G401 (cell line): ENCODE measurements around the gene RFXANK. TPM values are rescaled to one million over a fixed set of nuclear protein-coding genes. Genes with fewer than 3 reads are reported as not detected.
"Not testable (repeated sequence)": the region's sequence is repeated elsewhere in the genome, so short reads cannot be mapped to it uniquely, and the experiment has no call there.

ENCODE experiments used
- DNase-seq: peaks from one replicate; pipeline ENCODE4 v3.0.0-alpha.2; 2015; ENCODE audit warnings: low spot score
- in situ Hi-C: cut with HindIII; loops from 2 replicates; pipeline ENCODE4 v1.10.0; 2016; ENCODE audit warnings: low sequenced_read_pairs, mixed read lengths
- total RNA-seq: library from RNA; depleted of rRNA; stranded (reverse); fragments of >200 nt; shearing (Covaris generic); gene quantifications from 2 replicates; pipeline ENCODE4 v1.2.3, GENCODE V29; 2014

RFXANK gene
- total RNA-seq, 1 experiment from 2014 or later = 131 TPM

DNA sequence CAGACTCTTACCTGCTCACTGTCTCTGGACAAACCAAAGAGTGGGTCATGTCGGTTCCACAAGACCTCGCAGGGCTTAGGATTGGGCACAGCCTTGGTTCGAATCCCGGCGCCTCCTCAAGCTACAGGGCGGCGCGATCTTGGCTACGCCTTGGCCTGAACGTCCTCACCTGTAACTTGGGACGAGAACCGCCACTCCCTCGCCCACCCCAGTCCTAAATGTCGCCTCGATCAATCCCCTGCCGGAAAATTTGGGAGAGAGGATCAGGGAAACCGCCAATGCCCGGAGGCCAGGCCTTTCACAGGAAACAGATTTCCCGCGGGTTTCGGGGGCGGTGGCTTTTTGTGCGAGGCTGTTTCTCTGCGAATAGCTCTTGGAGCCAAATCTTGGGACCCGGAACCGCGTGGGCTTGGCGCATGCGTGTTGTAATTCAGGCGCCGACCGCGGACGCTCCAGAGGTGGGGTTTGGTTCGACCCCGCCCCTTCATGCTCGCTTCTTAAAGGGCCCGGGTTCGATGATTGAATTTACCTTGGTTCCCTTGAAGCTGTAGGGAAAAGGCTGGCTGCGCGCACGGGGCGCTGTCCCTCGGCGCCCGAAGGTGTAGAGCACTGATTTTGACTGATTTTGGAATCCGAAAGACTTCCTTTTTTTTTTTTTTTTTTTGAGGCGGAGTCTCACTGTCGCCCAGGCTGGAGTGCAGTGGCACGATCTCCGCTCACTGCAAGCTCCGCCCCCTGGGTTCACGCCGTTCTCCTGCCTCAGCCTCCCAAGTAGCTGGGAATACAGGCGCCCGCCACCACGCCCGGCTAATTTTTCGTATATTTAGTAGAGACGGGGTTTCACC lies 11.2 kb downstream of the RFXANK start, which contains the start of gene NR2C2AP:
NR2C2AP (minus strand) TSS at position 403 of the 845 bp plus-strand sequence; CDS start at position 49, 354 bp downstream.
- in situ Hi-C loops = no loop called here
- peak; percentile 94 for DNase-seq

DNA sequence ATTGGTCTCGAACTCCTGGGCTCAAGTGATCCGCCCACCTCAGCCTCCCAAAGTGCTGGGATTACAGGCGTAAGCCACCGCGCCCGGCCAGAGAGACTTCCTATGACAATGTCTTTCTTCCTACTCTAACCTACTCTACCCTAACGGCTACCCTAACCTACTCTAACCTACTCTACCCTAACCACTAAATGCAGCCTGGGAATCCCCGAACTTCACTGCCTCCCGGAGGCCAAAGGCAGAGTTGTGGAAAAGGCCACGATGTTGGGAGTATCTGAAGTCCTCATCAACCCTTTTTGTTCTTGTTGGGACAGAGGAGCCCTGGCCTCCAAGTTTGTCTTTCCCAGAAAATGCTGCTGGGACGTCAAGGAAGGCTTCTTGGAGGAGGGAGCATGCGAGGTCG lies 12.1 kb downstream of the RFXANK start:
- no peak for DNase-seq
- in situ Hi-C loops = no loop called here

DNA sequence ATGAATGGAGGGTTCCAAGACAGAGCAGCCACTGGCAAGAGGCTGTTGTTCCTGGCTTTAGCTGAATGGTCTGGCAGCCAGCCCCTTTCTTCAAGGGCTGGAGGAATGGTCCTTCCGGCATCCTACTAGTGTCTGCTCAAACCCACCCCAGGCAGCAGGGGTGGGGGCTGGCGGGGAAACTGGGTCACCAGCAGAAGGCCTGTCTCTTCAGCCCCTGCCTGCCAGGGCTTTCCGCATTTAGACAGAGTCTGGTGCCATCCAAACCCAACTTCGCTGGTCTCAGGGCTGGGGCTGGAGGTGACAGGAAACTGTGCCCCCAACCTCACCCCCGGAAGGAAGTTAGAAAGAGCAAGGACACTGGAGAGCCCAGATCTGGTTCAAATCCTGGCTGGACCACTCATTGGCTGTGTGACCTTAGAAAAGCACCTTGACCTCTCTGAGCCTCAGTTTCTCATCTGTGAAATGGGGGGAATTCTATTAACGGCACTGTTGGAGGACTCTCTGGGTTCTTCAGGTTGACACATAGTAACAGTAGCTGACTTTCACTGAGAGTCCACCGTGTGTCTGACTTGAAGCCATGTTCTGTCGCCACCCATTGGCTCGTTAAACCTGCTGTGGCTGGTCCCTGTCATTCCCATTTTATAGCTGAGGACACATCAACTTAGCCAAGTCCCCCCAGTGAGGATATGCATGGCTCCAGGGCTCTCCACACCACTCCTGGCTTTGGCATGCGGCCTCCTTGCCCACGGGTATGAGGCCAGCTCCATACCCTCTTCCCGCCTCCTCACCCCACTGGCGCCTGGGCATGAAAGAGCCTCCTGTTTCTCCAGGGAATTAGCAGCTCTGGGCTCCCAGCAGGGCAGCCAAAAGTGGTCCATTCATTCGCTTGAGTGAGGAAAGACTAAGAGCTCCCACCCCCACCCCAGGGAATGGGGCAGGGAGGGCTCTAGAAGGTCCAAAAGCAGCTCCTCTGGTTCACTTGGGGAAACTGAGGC lies 13.7 kb downstream of the RFXANK start:
- DNase-seq = peak; percentile 37
- in situ Hi-C loops = no loop called here

DNA sequence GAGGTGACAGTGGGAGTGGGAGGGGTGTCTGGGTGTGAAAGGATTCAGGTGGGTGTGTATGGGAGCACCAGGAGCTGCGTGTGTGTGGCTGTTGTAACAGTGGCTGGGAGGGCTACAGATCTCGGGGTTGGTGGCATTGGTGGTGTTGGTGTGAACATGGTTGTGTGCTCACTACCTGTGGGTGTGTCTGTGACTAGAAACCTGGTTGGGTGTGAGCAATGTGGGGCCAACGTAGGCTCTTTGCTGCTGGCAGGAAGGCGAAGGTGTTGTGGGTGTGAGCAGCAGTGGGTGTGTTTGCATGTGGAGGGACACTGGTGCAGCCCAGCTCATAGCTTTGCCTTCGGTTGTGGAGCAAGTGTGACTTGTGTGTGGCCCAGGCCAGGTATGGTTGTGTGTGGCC lies 14.9 kb downstream of the RFXANK start:
- in situ Hi-C loops = no loop called here
- no peak for DNase-seq

DNA sequence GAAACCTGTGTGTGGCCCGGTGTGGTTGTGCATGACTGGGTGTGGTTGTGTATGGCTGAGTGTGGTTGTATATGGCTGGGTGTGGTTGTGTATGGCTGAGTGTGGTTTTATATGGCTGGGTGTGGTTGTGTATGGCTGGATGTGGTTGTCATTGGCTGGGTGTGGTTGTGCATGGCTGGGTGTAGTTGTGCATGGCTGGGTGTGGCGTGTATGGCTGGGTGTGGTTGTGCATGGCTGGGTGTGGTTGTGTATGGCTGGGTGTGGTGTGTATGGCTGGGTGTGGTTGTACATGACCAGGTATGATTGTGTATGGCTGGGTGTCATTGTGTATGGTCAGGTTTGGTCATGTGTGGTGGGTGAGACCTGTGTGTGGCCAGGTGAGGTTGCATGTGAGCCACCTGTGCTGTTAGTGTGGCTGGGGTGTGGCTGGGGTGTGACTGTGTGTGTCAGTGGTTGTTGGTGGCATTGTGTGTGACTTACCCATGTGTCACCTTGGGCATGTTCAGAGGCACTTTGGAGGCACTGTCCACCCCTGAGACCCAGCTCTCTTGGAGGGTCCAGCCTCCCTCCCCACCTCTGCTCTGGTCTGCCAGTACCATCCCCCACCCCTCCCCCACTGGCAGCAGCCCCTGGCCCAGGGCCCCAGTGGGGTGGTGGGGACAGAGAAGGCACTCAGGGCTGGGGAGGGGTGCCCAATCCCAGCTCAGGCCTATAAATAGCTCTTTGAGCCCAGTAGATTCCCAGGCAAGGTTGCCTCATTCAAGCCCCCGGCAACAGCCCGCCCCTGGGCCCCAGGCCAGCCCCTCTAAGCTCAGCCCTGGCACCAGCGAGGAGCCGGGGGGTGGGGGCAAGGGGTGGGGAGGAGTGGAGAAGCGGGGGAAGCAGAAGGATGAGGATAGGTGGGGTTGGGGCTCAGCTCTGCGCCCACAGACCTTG lies 15.8 kb downstream of the RFXANK start:
- in situ Hi-C loops = no loop called here
- peak; percentile 23 for DNase-seq

DNA sequence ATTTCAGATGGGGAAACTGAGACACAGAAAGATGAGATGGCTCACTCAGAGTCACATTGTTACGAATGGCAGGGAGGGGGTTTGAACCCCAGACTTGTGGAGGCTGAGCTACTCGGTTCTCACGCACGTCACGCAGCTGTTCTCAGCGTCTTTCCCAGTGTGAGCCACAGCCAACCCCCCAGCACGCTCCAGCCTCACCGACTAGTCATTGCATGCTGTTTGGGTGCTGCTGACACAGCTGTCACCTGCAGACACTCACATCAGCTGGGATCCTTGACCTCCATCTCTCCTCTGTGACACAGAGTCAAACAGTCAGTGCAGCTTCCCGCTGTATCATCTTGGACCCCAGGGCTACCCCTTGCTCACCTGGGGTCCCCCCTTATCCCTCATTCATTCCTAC lies 17.3 kb downstream of the RFXANK start:
- no peak for DNase-seq
- in situ Hi-C loops = no loop called here

DNA sequence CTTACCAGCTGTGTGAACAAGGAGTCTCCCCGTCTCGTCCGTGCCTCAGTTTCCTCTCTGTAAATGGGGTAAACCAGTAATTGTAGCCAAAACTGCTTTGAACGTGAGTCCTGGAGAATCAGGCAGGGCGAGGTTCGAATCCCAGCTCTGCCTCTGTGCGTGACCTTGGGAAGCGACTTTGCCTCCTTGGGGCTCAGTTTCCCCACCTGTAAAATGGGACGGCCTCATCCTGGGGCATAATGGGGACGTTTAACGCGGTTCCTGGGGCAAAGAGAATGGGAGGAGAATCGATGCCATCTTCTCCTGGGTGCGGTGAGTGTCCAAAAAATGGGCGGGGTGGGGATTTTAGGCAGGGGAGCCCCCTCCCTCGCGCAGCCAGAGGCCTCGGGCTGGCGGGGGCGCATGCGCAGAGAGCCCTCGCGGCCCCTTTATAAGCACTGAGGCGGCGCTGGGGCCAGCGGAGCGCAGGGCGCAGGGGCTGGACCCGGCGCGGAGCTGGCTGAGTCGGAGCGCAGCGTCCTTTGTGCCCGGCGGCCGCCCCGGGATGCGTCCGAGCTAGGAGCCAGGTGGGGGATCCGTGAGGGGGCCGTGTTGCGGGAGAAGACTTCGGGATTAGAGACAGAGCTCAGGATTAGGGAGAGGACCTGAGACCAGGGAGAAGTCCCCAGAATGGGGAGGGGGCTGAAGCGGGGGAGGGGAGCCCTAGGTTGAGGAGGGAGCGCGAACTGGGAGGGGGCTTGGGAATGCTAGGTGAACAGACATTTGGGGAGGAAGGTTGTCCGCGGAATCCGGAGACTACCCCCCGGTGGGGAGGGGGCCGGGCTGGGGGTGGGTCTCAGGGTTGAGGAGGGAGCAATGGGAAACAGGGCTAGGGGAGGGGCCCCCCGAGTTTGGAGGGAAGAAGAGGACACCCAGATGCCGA lies 19.7 kb downstream of the RFXANK start, which contains the start of gene NCAN:
NCAN (plus strand) TSS at position 460 of the 922 bp plus-strand sequence. CDS start 4,996 bp downstream, outside the sequence.
- in situ Hi-C loops = no loop called here
- peak; percentile 40 for DNase-seq

DNA sequence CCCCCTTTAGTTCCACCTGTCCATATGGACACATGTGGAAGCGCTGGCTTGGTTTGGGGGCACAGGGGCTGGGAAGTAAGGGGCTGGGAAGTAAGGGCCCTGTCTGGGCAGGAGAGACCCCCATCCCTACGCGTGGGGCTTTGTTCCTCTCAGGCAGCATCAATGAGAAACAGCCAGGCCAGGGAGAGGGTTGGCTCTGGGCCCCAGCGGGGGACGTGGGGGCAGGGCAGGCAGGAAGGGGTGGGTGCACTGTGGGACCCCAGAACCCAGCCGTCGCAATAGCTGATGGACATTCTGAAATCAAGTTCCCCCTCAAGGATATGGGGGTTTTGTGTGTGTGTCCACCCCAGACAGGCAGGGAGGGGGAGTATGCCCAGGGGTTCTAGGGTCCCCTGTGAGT lies 20.9 kb downstream of the RFXANK start:
- in situ Hi-C loops = no loop called here
- no peak for DNase-seq

DNA sequence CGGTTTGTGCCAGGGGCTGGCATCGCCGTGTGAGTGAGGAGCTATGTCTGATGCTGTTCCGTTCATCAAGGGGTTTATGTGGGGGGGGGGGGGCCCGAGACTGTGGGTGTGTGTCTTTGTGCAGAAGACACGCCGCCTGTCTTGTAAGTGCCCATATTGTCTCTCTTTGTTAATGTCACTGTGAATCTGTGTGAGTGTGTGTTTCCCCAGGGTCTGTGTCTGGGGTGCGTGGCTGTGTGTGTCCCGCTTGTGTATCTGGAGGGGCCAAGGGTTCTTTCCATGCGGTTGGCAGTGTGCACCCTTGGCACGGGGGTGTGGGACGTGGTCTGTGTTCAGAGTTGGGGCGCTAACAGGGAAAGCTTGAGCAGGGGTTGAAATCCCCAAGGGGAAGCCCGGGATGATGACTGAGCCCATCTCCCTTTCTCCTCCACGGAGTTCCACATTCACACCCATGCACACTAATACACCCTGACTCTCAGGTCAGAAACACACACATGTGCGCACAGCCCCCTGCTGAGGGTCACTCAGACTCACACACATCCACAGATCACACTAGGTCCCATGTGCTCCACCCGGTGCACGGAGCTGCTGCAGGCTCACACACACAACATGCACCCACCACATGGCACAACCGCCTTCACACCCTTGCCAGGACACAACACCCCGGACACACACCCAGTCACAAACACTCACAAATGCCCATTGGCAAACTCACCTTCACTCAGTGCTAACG lies 21.5 kb downstream of the RFXANK start:
- in situ Hi-C loops = no loop called here
- no peak for DNase-seq

DNA sequence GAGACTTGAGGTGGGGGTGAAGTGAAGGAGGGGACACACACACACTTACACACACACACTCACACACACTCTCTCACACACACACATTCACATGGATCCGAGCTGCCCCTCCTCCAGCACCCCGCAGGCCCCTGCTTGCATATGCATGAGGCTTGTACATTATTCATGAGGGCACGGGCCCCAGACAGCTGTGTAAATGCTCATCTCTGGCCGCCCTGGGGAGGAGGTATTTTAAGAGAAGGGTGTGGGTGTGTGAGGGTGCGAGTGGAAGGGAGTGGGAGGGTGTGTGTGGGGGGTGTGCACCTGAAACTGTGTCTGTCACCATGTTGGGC lies 22.1 kb downstream of the RFXANK start:
- in situ Hi-C loops = no loop called here
- DNase-seq = no peak

DNA sequence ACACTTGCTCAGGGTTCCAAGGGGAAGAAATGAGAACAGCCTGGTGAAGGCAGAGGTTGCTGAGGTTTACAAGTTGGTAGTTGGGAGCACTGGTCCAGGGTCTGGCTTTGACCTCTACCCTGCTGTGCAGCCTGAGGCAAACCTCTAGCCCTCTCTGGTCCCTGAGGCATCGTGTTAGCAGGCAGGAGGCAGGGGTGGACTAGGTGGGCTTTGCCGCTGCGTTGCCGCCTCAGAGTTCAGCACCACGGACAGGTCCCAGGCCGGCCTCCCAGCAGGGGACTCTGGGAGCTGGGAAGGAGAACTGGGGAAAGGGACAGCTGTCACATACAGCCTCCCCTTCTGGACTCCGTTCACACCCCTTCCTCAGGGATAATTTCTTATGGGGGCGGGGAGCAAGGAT lies 22.8 kb downstream of the RFXANK start:
- no peak for DNase-seq
- in situ Hi-C loops = no loop called here

DNA sequence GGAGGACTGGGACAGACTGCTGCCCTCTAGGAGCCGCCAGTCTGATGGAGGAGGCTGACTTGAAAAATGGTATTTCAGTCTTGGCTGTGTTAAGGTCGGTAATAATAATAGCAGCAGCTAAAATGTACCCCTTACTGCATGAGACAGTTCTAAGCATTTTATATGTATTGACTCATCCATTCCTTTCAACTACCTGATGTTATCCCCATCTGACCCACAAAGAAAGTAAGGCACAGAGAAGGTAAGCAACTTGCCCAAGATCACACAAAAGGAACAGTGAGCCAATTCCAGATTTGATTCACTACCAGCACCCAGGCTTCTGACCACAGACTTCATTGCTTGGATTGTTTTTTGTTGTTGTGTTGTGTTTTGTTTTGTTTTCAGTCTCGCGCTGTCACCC lies 23.7 kb downstream of the RFXANK start:
- DNase-seq = no peak
- in situ Hi-C loops = no loop called here

DNA sequence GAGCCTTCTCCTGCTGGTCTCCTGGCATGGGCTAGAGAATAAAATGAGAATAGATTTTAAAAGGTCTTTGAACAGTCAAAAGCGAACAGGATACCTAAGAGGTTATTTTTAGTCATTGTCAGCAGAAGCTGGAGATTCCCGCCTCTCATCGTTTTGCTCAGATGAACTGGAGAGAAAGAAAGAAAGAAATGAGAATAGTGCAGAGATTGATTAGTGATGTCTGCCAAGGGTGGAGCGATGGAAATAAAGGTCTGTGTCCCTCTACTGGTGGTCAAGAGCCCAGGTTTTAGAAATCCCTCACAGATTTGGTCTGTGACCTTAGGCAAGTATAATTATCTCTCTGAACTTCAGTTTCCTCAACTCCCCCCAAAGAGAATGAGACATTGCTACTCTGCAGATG lies 25.0 kb downstream of the RFXANK start:
- in situ Hi-C loops = no loop called here
- DNase-seq = no peak

DNA sequence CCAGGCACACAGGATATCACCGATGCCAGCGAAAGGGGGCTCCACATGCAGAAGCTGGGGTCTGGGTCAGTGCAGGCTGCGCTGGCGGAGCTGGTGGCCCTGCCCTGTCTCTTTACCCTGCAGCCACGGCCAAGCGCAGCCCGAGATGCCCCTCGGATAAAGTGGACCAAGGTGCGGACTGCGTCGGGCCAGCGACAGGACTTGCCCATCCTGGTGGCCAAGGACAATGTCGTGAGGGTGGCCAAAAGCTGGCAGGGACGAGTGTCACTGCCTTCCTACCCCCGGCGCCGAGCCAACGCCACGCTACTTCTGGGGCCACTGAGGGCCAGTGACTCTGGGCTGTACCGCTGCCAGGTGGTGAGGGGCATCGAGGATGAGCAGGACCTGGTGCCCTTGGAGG lies 26.9 kb downstream of the RFXANK start:
- no peak for DNase-seq
- in situ Hi-C loops = no loop called here

DNA sequence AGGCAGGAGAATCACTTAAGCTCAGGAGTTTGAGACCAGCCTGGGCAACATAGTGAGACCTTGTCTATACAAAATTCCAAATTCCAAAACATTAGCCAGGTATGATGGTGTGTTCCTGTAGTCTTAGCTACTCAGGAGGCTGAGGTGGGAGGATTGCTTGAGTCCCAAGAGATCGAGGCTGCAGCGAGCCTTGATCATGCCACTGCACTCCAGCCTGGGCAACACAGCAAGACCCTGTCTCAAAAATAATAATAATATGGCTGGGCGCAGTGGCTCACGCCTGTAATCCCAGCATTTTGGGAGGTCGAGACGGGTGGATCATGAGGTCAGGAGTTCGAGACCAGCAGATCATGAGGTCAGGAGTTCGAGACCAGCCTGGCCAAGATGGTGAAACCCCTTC lies 28.9 kb downstream of the RFXANK start:
- in situ Hi-C loops, DNase-seq: not testable (repeated sequence)

DNA sequence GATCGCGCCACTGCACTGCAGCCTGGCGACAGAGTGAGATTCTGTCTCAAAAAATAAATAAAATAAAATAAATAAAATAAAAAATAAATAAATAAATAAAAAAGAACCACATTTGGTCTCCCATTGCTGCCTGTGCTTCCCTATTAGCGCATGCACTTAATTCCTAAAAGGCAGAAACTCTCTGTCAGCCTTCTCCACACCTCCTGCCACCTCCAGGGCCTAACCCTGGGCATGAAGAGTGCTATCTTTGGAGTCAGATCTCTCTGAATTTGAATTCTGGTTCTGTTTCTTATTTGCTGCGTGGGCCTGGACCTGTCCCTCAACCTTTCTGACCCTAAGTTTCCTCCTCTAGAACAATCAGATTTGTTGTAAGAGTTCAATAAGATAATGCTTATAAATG lies 31.0 kb downstream of the RFXANK start:
- in situ Hi-C loops = no loop called here
- no peak for DNase-seq

DNA sequence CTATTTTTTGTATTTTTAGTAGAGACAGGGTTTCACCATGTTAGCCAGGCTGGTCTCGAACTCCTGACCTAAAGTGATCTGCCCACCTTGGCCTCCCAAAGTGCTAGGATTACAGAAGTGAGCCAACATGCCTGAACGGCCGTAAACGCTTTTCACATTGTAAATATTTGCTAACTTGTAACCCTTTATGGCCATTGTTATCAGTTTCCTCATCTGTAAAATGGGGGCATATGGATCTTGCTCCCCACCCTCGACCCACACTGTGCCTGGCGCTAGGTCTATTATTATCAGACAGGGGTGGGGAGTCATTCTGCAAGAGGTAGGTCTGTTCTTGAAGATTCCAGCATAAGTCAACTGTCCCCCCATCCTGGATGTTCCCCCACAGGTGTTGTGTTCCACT lies 31.6 kb downstream of the RFXANK start:
- no peak for DNase-seq
- in situ Hi-C loops = no loop called here
